H1 (cell line): ENCODE results near the gene TTC22. TPM values are rescaled to one million over a fixed set of nuclear protein-coding genes. Genes with fewer than 3 reads are reported as not detected.

ENCODE experiments used
- CTCF ChIA-PET: fragments of 300-600 bp; sonication (Branson Sonifier 250); formaldehyde crosslinking; loops from one replicate; lab custom pipeline; 2021; ENCODE audit not compliant: partially characterized antibody; lab: Charles Lee
- POLR2A ChIA-PET: fragments of 300-600 bp; sonication (Branson Sonifier 250); formaldehyde crosslinking; loops from one replicate; lab custom pipeline; 2021; ENCODE audit warnings: inconsistent platforms; ENCODE audit not compliant: partially characterized antibody; lab: Charles Lee
- DNase-seq, 2 experiments: peaks; one replicate each; pipeline versions ENCODE4 v3.0.0 to v3.0.0-alpha.2; 2010 to 2022; ENCODE audit warnings: low spot score in 2 of 2, low read depth in 1 of 2, mixed read lengths in 1 of 2
- FAIRE-seq: peaks from 2 replicates; lab custom pipeline; 2011; peaks lifted over from hg19 to GRCh38; lab: Jason Lieb, UNC
- H2AFZ ChIP-seq: 2 replicates; pipeline ENCODE4 v1.8.1; 2012; ENCODE audit warnings: low read length, inconsistent platforms
- H2AK5ac ChIP-seq: 2 replicates; pipeline ENCODE4 v1.6.1; 2013; ENCODE audit warnings: low read depth, low read length
- H2BK120ac ChIP-seq: replicated peaks from 2 replicates; pipeline ENCODE3; 2013; ENCODE audit warnings: low read depth, low read length, inconsistent platforms
- H2BK12ac ChIP-seq: 2 replicates; pipeline ENCODE4 v1.6.1; 2013; ENCODE audit warnings: low read depth, low read length
- H2BK15ac ChIP-seq: 2 replicates; pipeline ENCODE4 v1.6.1; 2013; ENCODE audit warnings: low read length
- H2BK20ac ChIP-seq: 2 replicates; pipeline ENCODE4 v1.6.1; 2013; ENCODE audit warnings: low read length
- H2BK5ac ChIP-seq: 2 replicates; pipeline ENCODE4 v1.6.1; 2013; ENCODE audit warnings: low read depth, low read length
- H3K14ac ChIP-seq: 2 replicates; pipeline ENCODE4 v1.6.1; 2013; ENCODE audit warnings: inconsistent platforms; ENCODE audit not compliant: insufficient read length
- H3K18ac ChIP-seq: 2 replicates; pipeline ENCODE4 v1.6.1; 2013; ENCODE audit warnings: low read length; ENCODE audit errors: extremely low read depth
- H3K23ac ChIP-seq: 2 replicates; pipeline ENCODE4 v1.6.1; 2013; ENCODE audit warnings: inconsistent platforms; ENCODE audit not compliant: insufficient read length
- H3K23me2 ChIP-seq: 2 replicates; pipeline ENCODE4 v1.6.1; 2013; ENCODE audit warnings: low read depth, low read length
- H3K27ac ChIP-seq: 2 replicates; pipeline ENCODE4 v1.6.1; 2011; ENCODE audit warnings: low read depth, low read length, inconsistent platforms
- H3K27me3 ChIP-seq, 4 experiments: replicated peaks in 1 of 4; 1 replicate in 1 of 4; 2 replicates in 3 of 4; pipeline versions ENCODE4 v1.6.1 to v1.8.1; 2011 to 2013; ENCODE audit warnings: low read length in 3 of 4, mild to moderate bottlenecking in 3 of 4, inconsistent platforms in 2 of 4, mixed read lengths in 2 of 4, moderate library complexity in 1 of 4; ENCODE audit not compliant: control insufficient read depth in 3 of 4, insufficient read depth in 3 of 4; ENCODE audit errors: extremely low read depth in 1 of 4
- H3K36me3 ChIP-seq, 4 experiments: 2 replicates each; pipeline versions ENCODE4 v1.6.1 to v1.8.1; 2011 to 2013; ENCODE audit warnings: mild to moderate bottlenecking in 4 of 4, low read length in 3 of 4, moderate library complexity in 2 of 4, control low read depth in 1 of 4, inconsistent platforms in 1 of 4; ENCODE audit not compliant: insufficient read depth in 4 of 4, control insufficient read depth in 2 of 4
- H3K4ac ChIP-seq: replicated peaks from 2 replicates; pipeline ENCODE3; 2013; ENCODE audit warnings: low read length, low read depth, mixed read lengths, inconsistent platforms; ENCODE audit not compliant: insufficient read length
- H3K4me1 ChIP-seq, 4 experiments: replicated peaks in 1 of 4; 1 replicate in 1 of 4; 2 replicates in 3 of 4; pipeline versions ENCODE4 v1.6.1 to v1.8.1; 2011 to 2013; ENCODE audit warnings: low read length in 3 of 4, inconsistent platforms in 2 of 4, mixed read lengths in 1 of 4; ENCODE audit not compliant: insufficient read depth in 4 of 4, control insufficient read depth in 3 of 4
- H3K4me2 ChIP-seq, 2 experiments: 2 replicates each; pipeline versions ENCODE4 v1.6.1 to v1.8.1; 2011 to 2013; ENCODE audit warnings: low read depth in 2 of 2, low read length in 2 of 2, control low read depth in 1 of 2, inconsistent platforms in 1 of 2, mild to moderate bottlenecking in 1 of 2; ENCODE audit not compliant: insufficient read depth in 1 of 2
- H3K4me3 ChIP-seq, 4 experiments: fragments of 200-600, 300-600 bp in 1 of 4; sonication (generic), shearing (Covaris generic), sonication (Bioruptor Twin) in 1 of 4; 2 replicates each; pipeline versions ENCODE4 v1.5.1 to v1.8.1; 2011 to 2016; ENCODE audit warnings: low read length in 4 of 4, low read depth in 3 of 4, control low read depth in 2 of 4, inconsistent platforms in 2 of 4, mild to moderate bottlenecking in 2 of 4, mixed read lengths in 1 of 4, moderate library complexity in 1 of 4; ENCODE audit not compliant: insufficient read depth in 2 of 4; ENCODE audit errors: extremely low read depth in 1 of 4
- H3K56ac ChIP-seq: replicated peaks from 2 replicates; pipeline ENCODE3; 2013; ENCODE audit warnings: low read depth, mild to moderate bottlenecking, mixed read lengths, low read length, inconsistent platforms; ENCODE audit not compliant: insufficient read length
- H3K79me1 ChIP-seq: 2 replicates; pipeline ENCODE4 v1.6.1; 2013; ENCODE audit warnings: low read depth, low read length, control low read depth
- H3K79me2 ChIP-seq, 2 experiments: 2 replicates each; pipeline versions ENCODE4 v1.6.1 to v1.8.1; 2012 to 2013; ENCODE audit warnings: low read length in 2 of 2, mild to moderate bottlenecking in 2 of 2, inconsistent platforms in 1 of 2; ENCODE audit not compliant: insufficient read depth in 2 of 2, control insufficient read depth in 1 of 2
- H3K9ac ChIP-seq, 4 experiments: replicated peaks in 1 of 4; 1 replicate in 1 of 4; 2 replicates in 3 of 4; pipeline versions ENCODE4 v1.6.1 to v1.8.1; 2011 to 2013; ENCODE audit warnings: low read depth in 3 of 4, low read length in 3 of 4, control low read depth in 2 of 4, mild to moderate bottlenecking in 2 of 4, moderate library complexity in 2 of 4, inconsistent platforms in 1 of 4; ENCODE audit errors: extremely low read depth in 1 of 4
- H3K9me3 ChIP-seq, 2 experiments: 2 replicates each; pipeline versions ENCODE4 v1.6.1 to v1.8.1; 2012 to 2013; ENCODE audit warnings: mild to moderate bottlenecking in 2 of 2, moderate library complexity in 2 of 2, control low read depth in 1 of 2, inconsistent platforms in 1 of 2, low read depth in 1 of 2, low read length in 1 of 2, mixed read lengths in 1 of 2; ENCODE audit not compliant: insufficient read depth in 2 of 2
- H4K20me1 ChIP-seq, 2 experiments: replicated peaks in 1 of 2; 2 replicates each; pipeline versions ENCODE3 to v1.8.1; 2011 to 2013; ENCODE audit warnings: inconsistent platforms in 2 of 2, low read length in 2 of 2, mild to moderate bottlenecking in 1 of 2; ENCODE audit not compliant: insufficient read depth in 2 of 2, control insufficient read depth in 1 of 2
- H4K5ac ChIP-seq: 2 replicates; pipeline ENCODE4 v1.6.1; 2013; ENCODE audit warnings: low read length, low read depth, mixed read lengths, inconsistent platforms; ENCODE audit not compliant: insufficient read length
- H4K8ac ChIP-seq: 2 replicates; pipeline ENCODE4 v1.8.0; 2013; ENCODE audit warnings: mild to moderate bottlenecking, moderate library complexity, low read length, inconsistent platforms; ENCODE audit not compliant: insufficient read depth; ENCODE audit errors: extremely low read depth
- H4K91ac ChIP-seq: replicated peaks from 2 replicates; pipeline ENCODE3; 2013; ENCODE audit warnings: low read length, mixed read lengths, inconsistent platforms; ENCODE audit not compliant: insufficient read length
- BCL11A ChIP-seq, 2 experiments: IDR thresholded peaks; one replicate each; pipeline ENCODE4 v1.6.1; 2011; ENCODE audit warnings: low read depth in 2 of 2, low read length in 2 of 2, mild to moderate bottlenecking in 2 of 2
- BRCA1 ChIP-seq: IDR thresholded peaks from 2 replicates; pipeline ENCODE4 v1.6.1; 2012; ENCODE audit warnings: low read depth, low read length, improper control_type of control experiment
- CHD2 ChIP-seq: IDR thresholded peaks from 2 replicates; pipeline ENCODE4 v1.6.1; 2012; ENCODE audit warnings: low read length, improper control_type of control experiment
- EP300 ChIP-seq, 2 experiments: IDR thresholded peaks; 1 replicate in 1 of 2; 2 replicates in 1 of 2; pipeline ENCODE4 v1.6.1; 2011 to 2012; ENCODE audit warnings: low read depth in 2 of 2, low read length in 2 of 2, mild to moderate bottlenecking in 2 of 2, borderline replicate concordance in 1 of 2, inconsistent platforms in 1 of 2, moderate library complexity in 1 of 2
- FOSL1 ChIP-seq: IDR thresholded peaks from 2 replicates; pipeline ENCODE4 v1.6.1; 2011; ENCODE audit warnings: mild to moderate bottlenecking, low read depth, low read length, moderate library complexity; ENCODE audit not compliant: insufficient read depth
- KDM1A ChIP-seq: fragments of 200-600, 300-600 bp; sonication (generic); IDR thresholded peaks from 2 replicates; pipeline ENCODE4 v1.7.1; 2016; ENCODE audit warnings: mild to moderate bottlenecking, low read length, borderline replicate concordance
- PHF8 ChIP-seq: fragments of 200-600 bp; sonication (generic); conservative IDR thresholded peaks from 2 replicates; pipeline ENCODE4 v1.7.1; 2012; ENCODE audit warnings: low read depth, mild to moderate bottlenecking, inconsistent platforms, low read length, moderate library complexity
- POLR2AphosphoS5 ChIP-seq: IDR thresholded peaks from 2 replicates; pipeline ENCODE4 v1.6.1; 2011; ENCODE audit warnings: low read depth, low read length
- SIN3A ChIP-seq, 2 experiments: IDR thresholded peaks in 1 of 2; conservative IDR thresholded peaks in 1 of 2; 2 replicates each; pipeline ENCODE4 v1.6.1; 2011 to 2012; ENCODE audit warnings: low read length in 2 of 2, improper control_type of control experiment in 1 of 2, low read depth in 1 of 2, mild to moderate bottlenecking in 1 of 2
- SRF ChIP-seq: IDR thresholded peaks from 2 replicates; pipeline ENCODE4 v1.6.1; 2011; ENCODE audit warnings: mild to moderate bottlenecking, low read depth, low read length, moderate library complexity
- TBP ChIP-seq: IDR thresholded peaks from 2 replicates; pipeline ENCODE4 v1.6.1; 2011; ENCODE audit warnings: low read depth, low read length, improper control_type of control experiment
- TEAD4 ChIP-seq: IDR thresholded peaks from 2 replicates; pipeline ENCODE4 v1.6.1; 2012; ENCODE audit warnings: low read depth, low read length, inconsistent platforms, mixed read lengths
- WGBS, 2 experiments: shearing (Covaris generic) in 1 of 2; methylation state at CpG; one replicate each; pipeline versions ENCODE4 v1.1.6 to v1.1.7; 2013 to 2015; ENCODE audit warnings: low lambda C conversion rate in 2 of 2, mixed read lengths in 2 of 2, inconsistent platforms in 1 of 2, low coverage in 1 of 2, missing lambda C conversion rate in 1 of 2; ENCODE audit not compliant: insufficient replicate concordance in 2 of 2, insufficient coverage in 1 of 2, insufficient read length in 1 of 2; ENCODE audit errors: extremely low coverage in 1 of 2, missing lambda C conversion rate in 1 of 2; 5-methylcytosine and 5-hydroxymethylcytosine counted together
- polyA plus RNA-seq, 7 experiments: library from polyadenylated mRNA; depleted of rRNA in 3 of 7; stranded (reverse) in 5 of 7; unstranded in 2 of 7; fragments of >200 nt in 5 of 7; fragments of 200-250 nt in 2 of 7; gene quantifications; 1 replicate in 5 of 7; 2 replicates in 1 of 7; 4 replicates in 1 of 7; pipeline versions ENCODE4 v1.2.1 to v1.2.3, GENCODE V29; 2011 to 2013; ENCODE audit warnings: missing spikeins in 2 of 7, mixed read lengths in 2 of 7
- total RNA-seq: library from RNA; stranded (reverse); fragmentation: NEBNext Ultra II Directional; extraction: Animal tissue kit (Norgen Biotek cat#: 25700); gene quantifications from 2 replicates; pipeline ENCODE4 v1.2.1, GENCODE V29; 2021

Gene TTC22
- total and polyA plus RNA-seq, 2 of the 8 experiments (the other 6 are each of a cell fraction or from before 2014, with no cell fraction given): 1.00 to 1.6 TPM

DNA sequence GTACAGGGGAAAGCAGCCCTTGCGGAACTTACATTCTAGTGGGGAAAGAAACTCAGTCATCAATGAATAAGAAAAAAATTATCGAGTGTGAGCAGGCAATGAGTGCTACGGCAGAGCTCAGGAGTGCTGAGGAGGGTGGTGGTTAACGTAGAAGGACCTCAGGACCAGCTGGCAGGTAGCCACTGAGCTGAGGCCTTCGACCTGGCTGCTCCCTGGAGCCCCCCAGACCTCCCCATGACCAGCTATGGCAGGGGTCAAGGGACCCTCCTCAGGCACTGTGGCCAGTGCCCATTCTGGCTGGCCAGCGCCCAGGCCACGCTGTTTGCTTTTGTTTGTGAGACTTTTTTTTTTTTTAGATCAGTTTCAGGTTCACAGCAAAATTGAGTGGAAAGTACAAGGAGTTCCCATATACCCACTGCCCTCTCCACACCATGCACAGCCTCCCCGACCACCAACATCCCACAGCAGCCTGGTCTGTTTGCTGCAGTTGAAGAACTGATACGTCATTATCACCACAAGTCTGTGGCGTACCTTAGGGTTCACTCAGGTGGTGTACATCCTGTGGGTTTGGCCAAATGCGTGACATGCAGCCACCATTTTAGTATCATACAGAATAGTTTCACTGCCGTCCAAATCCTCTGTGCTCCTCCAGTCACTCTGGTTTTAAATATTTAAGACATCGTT, 11.8 kb upstream of the TTC22 start:
- Histone ChIP-seq H3K14ac (no peak overlapping the region), H3K79me2 (no peaks in the 10 kb centered on the region), H3K9ac (no peak overlapping the region), H3K36me3 (no peaks in the 10 kb centered on the region), H3K18ac (no peak overlapping the region), H3K27me3 (no peaks in the 10 kb centered on the region; a peak in 2 of 7 replicates), H2AK5ac (0 out of 2 replicates have a peak overlapping the region, but pooled peaks have one; percentile 68), H2BK12ac (peak overlapping the region; percentile 82; the same call in 1 of the 2 replicates), H2BK5ac (no peak overlapping the region; the same call in 1 of the 2 replicates), H4K20me1 (no peaks in the 10 kb centered on the region), H4K91ac (peak overlapping the region; percentile 29), H3K23me2 (no peaks in the 10 kb centered on the region; the same call in 1 of the 2 replicates), H2BK20ac (peak overlapping the region; percentile 76), H3K56ac (no peak overlapping the region), H3K4me3 (peak overlapping the region in 1 of 4 experiments; percentile 25; a peak in 1 of 8 replicates), H2BK15ac (0 out of 2 replicates have a peak overlapping the region, but pooled peaks have one; percentile 20), H3K4me2 (peak overlapping the region; percentile 52 to 57), H2BK120ac (no peak overlapping the region), H3K27ac (no peak overlapping the region), H4K5ac (no peak overlapping the region), H4K8ac (no peak overlapping the region), H3K4me1 (peaks cover 4 to 29% (median 18%) of the 10 kb centered on the region in 4 experiments), H3K79me1 (no peaks in the 10 kb centered on the region), H2AFZ (no peak overlapping the region), H3K4ac (no peak overlapping the region), H3K9me3 (no peaks in the 10 kb centered on the region), H3K23ac (no peak overlapping the region)
- ChIA-PET POLR2A (interaction anchor here (0.9 to 1.4 kb wide), 2 partner anchors 12 to 49 kb away, joined by 3 to 4 read pairs; partner anchors contain the start of genes PARS2 and TTC22), CTCF (interaction anchor here (0.7 to 3.5 kb wide), 12 partner anchors 11 to 209 kb away, joined by 3 to 22 read pairs (median 4); partner anchors contain the start of gene TTC22)
- DNase-seq (peak in 1 of 2 experiments; percentile 44), FAIRE-seq (no peak)
- 82% methylated on average over 13 of the region's 13 CpGs; no CpG with 5 or more reads in 1 of the 2 experiments for WGBS, 2 experiments
- TF ChIP-seq KDM1A (no peak), CHD2 (no peak), BCL11A (IDR thresholded peaks at IDR 0.05; ENCODE audit: low read depth in 2 of 2, low read length in 2 of 2) (no peak), FOSL1 (no peak), POLR2AphosphoS5 (no peak), TBP (no peak), BRCA1 (no peak), TEAD4 (no peak), EP300 (IDR thresholded peaks at IDR 0.05; ENCODE audit: borderline replicate concordance in 1 of 2, low read depth in 2 of 2, low read length in 2 of 2) (no peak), SIN3A (conservative IDR thresholded peaks at IDR 0.05 in 1 of 2, IDR thresholded peaks at IDR 0.05 in 1 of 2; ENCODE audit: low read depth in 1 of 2, low read length in 2 of 2) (no peak), SRF (no peak), PHF8 (no peak)
